Measurements from ENCODE around the gene CD99L2.

The CD99L2 gene

GRCh38 chrX:150766351-150767044, 132.0 kb downstream of the CD99L2 start:
- no peak overlapping the region for H3K4me3 ChIP-seq (replicated peaks; ENCODE audit: low read depth, low read length)
- no peak for DNase-seq (ENCODE audit: low read depth)
- TF ChIP-seq CTCF (IDR thresholded peaks at IDR 0.05; ENCODE audit: low read length, missing control alignments) = no peak

GRCh38 chrX:150765782-150766350, 132.6 kb downstream of the CD99L2 start:
- no peak for TF ChIP-seq CTCF (IDR thresholded peaks at IDR 0.05; ENCODE audit: low read length, missing control alignments)

GRCh38 chrX:150765237-150765636, 133.2 kb downstream of the CD99L2 start:
- no peak overlapping the region for H3K4me3 ChIP-seq (replicated peaks; ENCODE audit: low read depth, low read length)
- no peak for TF ChIP-seq CTCF (IDR thresholded peaks at IDR 0.05; ENCODE audit: low read length, missing control alignments)
- DNase-seq (ENCODE audit: low read depth) = no peak

More at GRCh38 chrX:150765782-150766350, 132.6 kb downstream of the CD99L2 start:
- H3K4me3 ChIP-seq (replicated peaks; ENCODE audit: low read depth, low read length) = no peak overlapping the region
- DNase-seq (ENCODE audit: low read depth) = no peak

GRCh38 chrX:150763810-150764209, 134.7 kb downstream of the CD99L2 start:
- no peak for DNase-seq (ENCODE audit: low read depth)
- H3K4me3 ChIP-seq (replicated peaks; ENCODE audit: low read depth, low read length) = no peak overlapping the region
- no peak for TF ChIP-seq CTCF (IDR thresholded peaks at IDR 0.05; ENCODE audit: low read length, missing control alignments)

GRCh38 chrX:150763303-150763797, 135.1 kb downstream of the CD99L2 start:
- H3K4me3 ChIP-seq (replicated peaks; ENCODE audit: low read depth, low read length) = no peak overlapping the region
- TF ChIP-seq CTCF (IDR thresholded peaks at IDR 0.05; ENCODE audit: low read length, missing control alignments) = no peak
- no peak for DNase-seq (ENCODE audit: low read depth)

- TF ChIP-seq CTCF (IDR thresholded peaks at IDR 0.05; ENCODE audit: low read length, missing control alignments) = no peak
- no peak for DNase-seq (ENCODE audit: low read depth)
Measured at GRCh38 chrX:150762258-150763165, 136.0 kb downstream of the CD99L2 start.

More at GRCh38 chrX:150762258-150763165, 136.0 kb downstream of the CD99L2 start:
- H3K4me3 ChIP-seq (replicated peaks; ENCODE audit: low read depth, low read length) = no peak overlapping the region
